HG03432 (cell line): ENCODE measurements around the gene GPR142.

Experiments used
- ATAC-seq: cut with Tn5 transposase; IDR thresholded peaks from one replicate; pipeline ENCODE4 v1.9.1; 2021; ENCODE audit warnings: mild to moderate bottlenecking, moderate library complexity; ENCODE audit not compliant: unreplicated experiment

GPR142 gene

GRCh38 chr17:74344658-74345057 is 22.6 kb upstream of the GPR142 start:
- ATAC-seq, result no peak

GRCh38 chr17:74345433-74346241 is 21.7 kb upstream of the GPR142 start:
- ATAC-seq, result no peak

DNA sequence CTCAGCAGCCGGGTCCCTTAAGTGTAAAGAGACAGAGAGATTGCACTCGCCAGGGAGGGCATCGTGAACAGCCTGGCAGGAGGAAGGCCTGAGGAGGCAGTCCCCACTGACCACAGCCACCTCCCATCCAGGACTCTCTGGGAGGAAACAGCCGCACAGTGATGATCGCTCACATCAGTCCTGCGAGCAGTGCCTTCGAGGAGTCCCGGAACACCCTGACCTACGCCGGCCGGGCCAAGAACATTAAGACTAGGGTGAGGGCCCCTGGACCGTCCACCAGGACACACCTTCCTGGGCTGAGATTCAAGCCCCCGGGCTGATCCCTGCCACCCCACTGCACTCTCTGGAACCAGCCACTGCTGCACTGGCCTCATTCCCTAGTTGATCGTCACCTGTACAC is 19.7 kb upstream of the GPR142 start:
- no peak for ATAC-seq

GRCh38 chr17:74349120-74349519 is 18.2 kb upstream of the GPR142 start:
- ATAC-seq, result no peak

DNA sequence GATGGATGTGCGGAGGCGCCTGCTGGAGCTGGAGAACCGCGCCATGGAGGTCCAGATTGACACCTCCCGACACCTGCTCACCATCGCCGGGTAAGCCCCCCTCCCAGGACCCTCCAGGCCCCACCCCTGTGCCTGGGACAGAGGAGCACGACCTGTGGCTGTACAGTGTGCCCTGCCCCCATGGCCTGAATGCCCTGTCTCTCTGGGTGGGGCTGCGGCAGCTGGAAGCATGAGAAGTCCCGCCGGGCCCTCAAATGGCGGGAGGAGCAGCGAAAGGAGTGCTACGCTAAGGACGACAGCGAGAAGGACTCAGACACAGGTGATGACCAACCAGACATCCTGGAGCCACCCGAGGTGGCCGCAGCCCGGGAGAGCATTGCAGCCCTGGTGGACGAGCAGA is 16.8 kb upstream of the GPR142 start:
- ATAC-seq, result no peak

DNA sequence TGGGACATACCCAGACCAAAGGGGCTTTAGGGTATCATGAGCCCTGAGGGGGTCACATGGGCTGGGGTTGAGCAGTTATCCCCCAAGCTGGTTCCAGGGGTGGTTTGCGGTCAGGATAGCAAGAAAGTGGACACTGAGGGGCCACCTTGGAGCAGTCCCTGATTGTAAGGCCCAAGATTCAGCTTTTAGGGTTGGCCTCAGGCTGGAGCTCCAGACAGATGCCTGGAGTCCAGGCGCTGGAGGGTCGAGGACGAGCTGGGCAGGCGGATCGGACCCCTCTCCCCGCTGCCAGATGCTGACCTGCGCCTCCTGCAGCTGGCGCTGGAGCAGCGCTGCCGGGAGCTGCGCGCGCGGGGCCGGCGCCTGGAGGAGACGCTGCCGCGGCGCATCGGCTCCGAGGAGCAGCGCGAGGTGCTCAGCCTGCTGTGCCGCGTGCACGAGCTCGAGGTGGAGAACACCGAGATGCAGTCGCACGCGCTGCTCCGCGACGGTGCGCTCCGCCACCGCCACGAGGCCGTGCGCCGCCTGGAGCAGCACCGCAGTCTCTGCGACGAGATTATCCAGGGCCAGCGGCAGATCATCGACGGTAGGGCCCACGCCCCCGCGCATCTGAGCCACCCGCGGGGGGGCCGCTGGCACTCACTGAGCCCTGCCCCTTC is 15.6 kb upstream of the GPR142 start:
- ATAC-seq, result no peak

DNA sequence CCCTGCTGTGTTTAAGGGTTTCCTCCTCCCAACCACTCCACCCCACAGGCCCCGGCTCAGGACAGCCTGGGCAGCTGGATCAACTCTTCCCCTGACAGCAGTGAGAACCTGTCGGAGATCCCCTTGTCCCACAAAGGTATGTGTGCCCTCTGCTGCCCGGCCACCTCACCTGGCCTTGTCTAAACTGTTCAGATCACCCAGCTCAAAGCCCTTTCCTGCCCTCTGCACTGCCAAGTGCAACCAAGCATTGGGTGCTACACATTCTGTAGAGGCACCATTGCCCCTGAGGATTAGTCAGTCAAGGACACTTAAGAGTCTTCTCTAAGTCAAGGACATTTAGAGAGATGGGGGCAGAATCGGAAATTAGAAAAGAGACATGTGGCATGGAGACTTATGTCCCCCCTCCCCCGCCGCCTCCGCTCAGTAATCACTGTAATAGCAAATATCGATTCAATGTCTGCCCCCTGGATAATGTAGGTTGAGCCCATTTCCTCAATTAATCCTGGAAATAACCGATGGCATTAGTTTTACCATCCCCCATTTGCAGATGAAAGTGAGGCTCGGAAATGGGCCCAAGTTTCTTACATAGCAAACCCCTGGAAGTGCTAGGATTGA is 13.8 kb upstream of the GPR142 start:
- ATAC-seq, result no peak

- ATAC-seq, result no peak
These were observed 13.2 kb upstream of the GPR142 start for GRCh38 chr17:74354123-74354522.

DNA sequence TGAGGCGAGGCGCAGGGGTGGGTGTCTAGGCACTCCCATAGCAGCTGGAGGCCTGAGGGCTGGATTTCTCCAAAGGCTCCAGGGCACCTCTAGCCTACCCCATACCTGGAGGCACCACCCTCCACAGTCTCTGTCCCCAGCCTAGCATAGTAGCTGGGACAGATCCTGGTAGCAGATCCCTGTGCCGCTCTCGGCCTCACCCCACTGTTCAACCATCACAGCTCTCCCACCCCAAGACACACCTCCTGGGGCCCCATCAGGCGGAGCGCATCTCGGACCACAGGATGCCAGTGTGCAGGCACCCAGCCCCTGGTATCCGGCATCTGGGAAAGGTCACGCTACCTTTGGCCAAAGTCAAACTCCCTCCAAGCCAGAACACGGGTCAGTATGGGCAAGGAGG is 12.7 kb upstream of the GPR142 start:
- no peak for ATAC-seq

- no peak for ATAC-seq
These were observed 12.2 kb upstream of the GPR142 start for GRCh38 chr17:74355065-74355464.

- no peak for ATAC-seq
These were observed 10.4 kb upstream of the GPR142 start for GRCh38 chr17:74356646-74357465.

GRCh38 chr17:74357466-74357809 is 9.9 kb upstream of the GPR142 start:
- ATAC-seq, result no peak

GRCh38 chr17:74358697-74359096 is 8.6 kb upstream of the GPR142 start:
- ATAC-seq, result no peak

DNA sequence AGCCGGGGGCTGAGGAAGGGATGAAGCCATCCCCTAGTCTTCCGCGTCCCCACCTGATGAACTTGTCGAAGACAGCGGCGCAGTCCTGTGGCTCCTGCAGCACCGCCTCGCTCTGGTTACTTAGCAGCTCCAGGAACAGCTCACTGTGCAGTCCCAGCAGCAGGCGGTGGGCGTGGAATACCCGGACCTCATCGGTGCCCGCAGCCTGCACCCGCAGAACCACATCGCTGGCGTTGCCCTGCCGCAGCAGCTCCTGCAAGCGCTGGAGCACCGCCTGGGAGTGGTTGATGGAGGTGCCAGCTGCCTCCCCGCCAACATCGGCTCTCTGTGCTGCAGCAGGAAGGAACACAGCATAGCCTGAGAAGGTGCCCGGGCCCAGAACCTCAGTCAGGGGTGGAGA is 7.4 kb upstream of the GPR142 start:
- no peak for ATAC-seq

GRCh38 chr17:74360899-74361229 is 6.4 kb upstream of the GPR142 start:
- no peak for ATAC-seq

DNA sequence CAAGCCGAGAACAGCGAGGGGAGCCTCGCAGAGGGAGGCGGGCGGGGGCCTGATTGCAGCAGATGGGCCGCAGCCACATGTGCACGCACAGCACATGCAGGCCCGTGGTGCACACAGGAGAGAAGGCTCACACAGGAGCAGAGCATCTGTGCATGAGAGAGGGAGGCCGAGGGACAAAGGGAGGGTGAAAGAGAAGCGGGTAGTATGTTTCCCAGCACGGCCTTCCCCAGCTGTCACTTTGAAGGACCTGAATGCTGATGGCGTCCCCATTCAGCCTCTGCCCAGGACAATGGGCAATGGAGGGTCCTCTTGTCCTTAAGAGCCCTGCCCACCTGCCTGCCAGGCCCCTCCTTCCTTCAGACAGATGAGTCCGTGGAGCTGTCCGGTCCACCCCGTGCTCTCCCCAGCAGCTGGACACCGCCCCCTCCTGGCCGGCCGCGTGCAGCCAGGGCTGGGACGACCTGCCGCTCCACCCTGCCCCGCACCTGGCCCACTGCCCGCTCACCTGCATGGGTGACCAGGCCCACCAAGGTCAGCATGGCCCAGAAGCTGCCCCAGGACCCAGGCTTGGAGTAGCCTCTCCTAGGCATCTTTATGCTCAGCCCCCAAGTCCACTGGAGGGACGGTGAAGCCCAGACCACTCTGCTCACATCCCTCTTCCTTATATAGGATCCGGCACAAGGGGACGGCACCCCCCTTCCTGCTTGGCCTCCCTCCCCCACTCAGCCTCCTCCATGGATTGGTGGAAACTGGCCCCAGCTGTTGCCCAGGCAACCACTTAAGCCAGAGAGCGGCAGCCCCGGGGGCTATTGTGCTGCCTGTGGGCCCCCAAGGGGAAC is 5.9 kb upstream of the GPR142 start, which contains the start of gene BTBD17:
Gene BTBD17 (minus strand): TSS at position 639 of the 839 bp plus-strand sequence. CDS start 49 bp downstream, at position 590.
- no peak for ATAC-seq

DNA sequence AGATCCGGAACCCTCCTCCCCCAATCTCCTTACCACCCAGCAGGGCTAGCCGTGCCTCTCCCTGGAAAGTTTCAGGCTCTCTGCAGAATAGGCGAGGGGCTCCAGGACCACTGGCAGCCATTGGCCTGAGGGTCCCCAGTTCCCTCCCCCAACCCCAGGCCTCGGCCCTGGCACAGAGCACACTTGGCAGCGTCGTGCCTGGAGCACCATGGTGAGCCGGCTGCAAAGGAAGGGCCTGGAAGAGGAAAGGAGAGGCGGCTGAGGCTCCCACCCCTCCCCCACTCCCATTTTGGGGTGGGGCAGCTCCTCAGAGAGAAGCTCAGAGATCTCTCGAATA is 5.3 kb upstream of the GPR142 start:
- no peak for ATAC-seq

DNA sequence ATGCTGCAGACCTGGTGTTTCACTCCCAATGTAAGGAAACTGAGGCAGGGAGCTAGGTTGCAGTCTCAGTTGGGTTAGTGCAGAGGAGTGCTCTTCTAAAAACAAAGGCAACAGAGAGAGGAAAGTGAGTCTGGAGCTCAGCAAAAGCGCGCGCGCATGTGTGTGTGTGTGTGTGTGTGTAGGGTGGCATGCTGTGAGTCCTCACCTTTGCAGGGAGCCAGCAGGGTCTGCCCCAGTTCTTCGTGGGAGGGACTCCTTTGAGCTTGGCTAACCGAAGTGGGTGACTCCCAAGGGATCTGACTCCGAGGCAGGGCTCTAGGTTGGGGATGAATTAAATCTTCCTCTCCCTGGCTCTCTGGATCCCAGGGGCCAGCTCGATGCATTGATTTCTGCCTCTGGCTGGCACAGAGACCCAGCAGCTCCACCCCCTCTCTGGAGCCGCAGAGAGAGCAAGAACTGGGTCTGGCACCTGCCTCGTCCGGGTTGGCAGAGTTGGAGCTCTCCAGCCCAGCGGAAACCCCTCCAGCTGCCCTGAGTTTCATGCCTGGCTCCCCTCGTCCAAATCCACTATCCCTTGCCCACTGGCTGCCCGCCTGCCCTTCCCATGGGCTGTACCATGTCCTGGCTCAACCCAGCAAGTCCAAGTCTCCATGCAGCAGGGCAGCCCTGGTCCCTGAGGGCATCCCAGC is 4.4 kb upstream of the GPR142 start:
- no peak for ATAC-seq

GRCh38 chr17:74368341-74369081 is 1.2 kb downstream of the GPR142 start:
- ATAC-seq, result peak; percentile 44
